ENCODE data around the gene SNX22.

- TF ChIP-seq CTCF (conservative IDR thresholded peaks at IDR 0.05 in 1 of 2, IDR thresholded peaks at IDR 0.05 in 1 of 2; ENCODE audit: low read depth in 1 of 2, low read length in 2 of 2) (no peak), EZH2 (IDR thresholded peaks at IDR 0.05; ENCODE audit: low read length, missing control alignments) (no peak)
Measured at GRCh38 chr15:64205202-64205601, 53.7 kb downstream of the SNX22 start.
